ENCODE results near the gene WNT9B. TPM values are rescaled to one million over a fixed set of nuclear protein-coding genes. Genes with fewer than 3 reads are reported as not detected.

Gene WNT9B
- total RNA-seq, 2 experiments from 2014 or later: not detected

DNA sequence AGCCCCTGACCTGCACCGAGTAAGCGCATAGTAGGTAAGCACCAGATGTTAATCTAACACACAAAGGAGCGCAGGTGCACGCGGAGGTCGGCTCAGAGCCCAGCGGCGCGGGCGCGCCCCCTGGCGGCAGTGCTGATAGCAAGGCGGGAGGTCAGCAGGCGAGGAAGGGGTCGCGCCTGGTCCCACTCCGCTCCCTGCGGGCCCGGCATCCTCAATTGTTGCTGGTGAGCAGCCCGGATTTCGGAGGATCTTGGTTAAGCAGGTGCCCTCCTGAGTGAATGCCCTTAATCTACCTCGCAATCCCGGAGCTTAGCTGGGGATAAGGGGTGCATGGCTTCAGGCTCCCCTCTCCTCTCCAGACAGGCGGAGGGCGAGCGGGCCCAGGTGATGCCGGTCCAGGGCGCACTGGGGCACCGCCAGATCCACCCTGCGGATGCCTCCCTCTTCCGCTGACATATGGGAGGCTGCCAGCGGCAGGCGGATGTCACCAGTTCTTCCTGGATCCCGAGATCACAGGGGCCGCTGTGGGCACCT, 28.9 kb upstream of the WNT9B start:
- H3K9me3 ChIP-seq (ENCODE audit: control insufficient read depth in 1 of 2, insufficient read depth in 1 of 2, low read length in 2 of 2): peaks cover 0 to 21% of the 10 kb centered on the region in 2 experiments
- no peak overlapping the region for H3K4me3 ChIP-seq (ENCODE audit: low read length)
- Mint-ChIP-seq H3K9me3 (no peaks in the 10 kb centered on the region), H3K27ac (no peak overlapping the region), H3K36me3 (ENCODE audit: low read depth) (no peaks in the 10 kb centered on the region), H3K4me1 (ENCODE audit: low read depth) (peaks cover 27% of the 10 kb centered on the region), H3K27me3 (peaks cover 66% of the 10 kb centered on the region), H3K4me3 (no peak overlapping the region)
- H3K4me1 ChIP-seq (ENCODE audit: insufficient read depth, low read length): peaks cover 38% of the 10 kb centered on the region
- intact Hi-C loops (cut with DNase I, micrococcal nuclease): loop anchor here in 1 of 2 experiments (5.0 kb wide), 1 partner anchor 50 kb away; no protein-coding TSS in a partner anchor
- ChIA-PET CTCF (no interaction called here), POLR2A (no interaction called here)
- no peaks in the 10 kb centered on the region for H3K36me3 ChIP-seq (ENCODE audit: insufficient read depth, low read length)
- H3K27me3 ChIP-seq (ENCODE audit: control insufficient read depth in 1 of 2, insufficient read depth in 2 of 2, low read length in 2 of 2): peaks cover 46 to 60% of the 10 kb centered on the region in 2 experiments
- no peak overlapping the region for H3K27ac ChIP-seq (ENCODE audit: low read depth in 1 of 2, low read length in 2 of 2)
- TF ChIP-seq, protein P1, sequence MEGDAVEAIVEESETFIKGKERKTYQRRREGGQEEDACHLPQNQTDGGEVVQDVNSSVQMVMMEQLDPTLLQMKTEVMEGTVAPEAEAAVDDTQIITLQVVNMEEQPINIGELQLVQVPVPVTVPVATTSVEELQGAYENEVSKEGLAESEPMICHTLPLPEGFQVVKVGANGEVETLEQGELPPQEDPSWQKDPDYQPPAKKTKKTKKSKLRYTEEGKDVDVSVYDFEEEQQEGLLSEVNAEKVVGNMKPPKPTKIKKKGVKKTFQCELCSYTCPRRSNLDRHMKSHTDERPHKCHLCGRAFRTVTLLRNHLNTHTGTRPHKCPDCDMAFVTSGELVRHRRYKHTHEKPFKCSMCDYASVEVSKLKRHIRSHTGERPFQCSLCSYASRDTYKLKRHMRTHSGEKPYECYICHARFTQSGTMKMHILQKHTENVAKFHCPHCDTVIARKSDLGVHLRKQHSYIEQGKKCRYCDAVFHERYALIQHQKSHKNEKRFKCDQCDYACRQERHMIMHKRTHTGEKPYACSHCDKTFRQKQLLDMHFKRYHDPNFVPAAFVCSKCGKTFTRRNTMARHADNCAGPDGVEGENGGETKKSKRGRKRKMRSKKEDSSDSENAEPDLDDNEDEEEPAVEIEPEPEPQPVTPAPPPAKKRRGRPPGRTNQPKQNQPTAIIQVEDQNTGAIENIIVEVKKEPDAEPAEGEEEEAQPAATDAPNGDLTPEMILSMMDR (IDR thresholded peaks at IDR 0.05): peak; percentile 52
- peak in 7 of 14 experiments; percentile 8 to 56 (median 22) for DNase-seq
- peak; percentile 22 for ATAC-seq (ENCODE audit: poor library complexity)

DNA sequence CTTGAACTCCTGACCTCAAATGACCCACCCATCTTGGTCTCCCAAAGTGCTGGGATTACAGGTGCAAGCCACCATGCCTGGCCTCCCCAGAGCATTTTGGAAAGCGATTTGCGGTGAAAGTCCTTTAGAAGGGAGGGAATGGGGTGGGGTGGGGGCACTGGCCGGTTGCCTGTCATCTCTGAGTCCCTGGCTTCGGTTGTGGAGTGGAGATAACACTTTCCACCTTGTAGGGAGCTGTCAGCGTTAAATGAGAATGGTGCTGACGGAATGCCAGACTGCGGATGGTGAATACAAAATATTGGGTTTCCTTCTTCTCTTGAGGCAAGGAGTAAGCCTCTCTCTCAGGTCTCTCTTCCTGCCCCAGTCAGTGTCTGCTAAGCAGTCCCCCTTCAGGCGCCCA, 27.7 kb upstream of the WNT9B start:
- DNase-seq: no peak
- Histone ChIP-seq H3K36me3 (ENCODE audit: insufficient read depth, low read length) (no peaks in the 10 kb centered on the region), H3K4me3 (ENCODE audit: low read length) (no peak overlapping the region), H3K27ac (ENCODE audit: low read depth in 1 of 2, low read length in 2 of 2) (no peak overlapping the region), H3K4me1 (ENCODE audit: insufficient read depth, low read length) (peaks cover 27% of the 10 kb centered on the region), H3K27me3 (ENCODE audit: control insufficient read depth in 1 of 2, insufficient read depth in 2 of 2, low read length in 2 of 2) (peaks cover 35 to 50% of the 10 kb centered on the region in 2 experiments), H3K9me3 (ENCODE audit: control insufficient read depth in 1 of 2, insufficient read depth in 1 of 2, low read length in 2 of 2) (peaks cover 0 to 20% of the 10 kb centered on the region in 2 experiments)
- ATAC-seq (ENCODE audit: poor library complexity): no peak
- H3K27ac Mint-ChIP-seq: no peak overlapping the region
- H3K9me3 Mint-ChIP-seq: no peaks in the 10 kb centered on the region
- no peaks in the 10 kb centered on the region for H3K36me3 Mint-ChIP-seq (ENCODE audit: low read depth)
- TF ChIP-seq, protein P1 (IDR thresholded peaks at IDR 0.05): no peak
- ChIA-PET POLR2A (no interaction called here), CTCF (no interaction called here)
- intact Hi-C loops (cut with DNase I, micrococcal nuclease): loop anchor here in 1 of 2 experiments (5.0 kb wide), 1 partner anchor 51 kb away; no protein-coding TSS in a partner anchor
- H3K4me3 Mint-ChIP-seq: no peak overlapping the region
- peaks cover 19% of the 10 kb centered on the region for H3K4me1 Mint-ChIP-seq (ENCODE audit: low read depth)
- H3K27me3 Mint-ChIP-seq: peaks cover 54% of the 10 kb centered on the region

DNA sequence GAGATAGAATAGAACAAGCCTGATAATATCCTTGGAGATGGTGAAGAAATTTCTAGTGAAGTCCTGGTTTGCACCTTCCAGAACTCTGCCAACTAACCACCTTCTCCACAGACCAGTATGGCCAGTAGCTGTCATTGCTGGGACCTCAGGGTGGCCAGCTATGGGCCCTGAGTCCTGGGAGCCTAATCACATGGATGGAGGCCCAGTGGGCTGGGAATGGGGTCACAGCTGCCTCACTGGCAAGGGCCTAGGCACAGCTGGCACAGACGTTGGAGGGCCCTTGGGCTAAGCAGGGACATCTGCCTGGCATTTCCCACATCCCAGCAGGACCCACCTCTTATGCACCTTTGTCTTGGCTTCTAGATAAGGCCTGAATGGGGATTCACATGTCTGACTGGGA, 25.3 kb upstream of the WNT9B start:
- TF ChIP-seq, protein P1 (IDR thresholded peaks at IDR 0.05): no peak
- Histone ChIP-seq H3K27me3 (ENCODE audit: control insufficient read depth in 1 of 2, insufficient read depth in 2 of 2, low read length in 2 of 2) (peaks cover 13 to 25% of the 10 kb centered on the region in 2 experiments), H3K27ac (ENCODE audit: low read depth in 1 of 2, low read length in 2 of 2) (no peak overlapping the region), H3K4me1 (ENCODE audit: insufficient read depth, low read length) (peaks cover 6% of the 10 kb centered on the region), H3K9me3 (ENCODE audit: control insufficient read depth in 1 of 2, insufficient read depth in 1 of 2, low read length in 2 of 2) (peaks cover 0 to 12% of the 10 kb centered on the region in 2 experiments), H3K36me3 (ENCODE audit: insufficient read depth, low read length) (no peaks in the 10 kb centered on the region), H3K4me3 (ENCODE audit: low read length) (no peak overlapping the region)
- intact Hi-C loops (cut with DNase I, micrococcal nuclease): no loop called here
- no peaks in the 10 kb centered on the region for H3K9me3 Mint-ChIP-seq
- H3K27ac Mint-ChIP-seq: no peak overlapping the region
- DNase-seq (no peak), ATAC-seq (ENCODE audit: poor library complexity) (no peak)
- H3K4me1 Mint-ChIP-seq (ENCODE audit: low read depth): peaks cover 8% of the 10 kb centered on the region
- peaks cover 45% of the 10 kb centered on the region for H3K27me3 Mint-ChIP-seq
- no peak overlapping the region for H3K4me3 Mint-ChIP-seq
- no peaks in the 10 kb centered on the region for H3K36me3 Mint-ChIP-seq (ENCODE audit: low read depth)
- ChIA-PET CTCF (no interaction called here), POLR2A (no interaction called here)

All from CD4-positive, alpha-beta T cell (primary cell).